ENCODE measurements around the gene URAD.

The URAD gene

DNA sequence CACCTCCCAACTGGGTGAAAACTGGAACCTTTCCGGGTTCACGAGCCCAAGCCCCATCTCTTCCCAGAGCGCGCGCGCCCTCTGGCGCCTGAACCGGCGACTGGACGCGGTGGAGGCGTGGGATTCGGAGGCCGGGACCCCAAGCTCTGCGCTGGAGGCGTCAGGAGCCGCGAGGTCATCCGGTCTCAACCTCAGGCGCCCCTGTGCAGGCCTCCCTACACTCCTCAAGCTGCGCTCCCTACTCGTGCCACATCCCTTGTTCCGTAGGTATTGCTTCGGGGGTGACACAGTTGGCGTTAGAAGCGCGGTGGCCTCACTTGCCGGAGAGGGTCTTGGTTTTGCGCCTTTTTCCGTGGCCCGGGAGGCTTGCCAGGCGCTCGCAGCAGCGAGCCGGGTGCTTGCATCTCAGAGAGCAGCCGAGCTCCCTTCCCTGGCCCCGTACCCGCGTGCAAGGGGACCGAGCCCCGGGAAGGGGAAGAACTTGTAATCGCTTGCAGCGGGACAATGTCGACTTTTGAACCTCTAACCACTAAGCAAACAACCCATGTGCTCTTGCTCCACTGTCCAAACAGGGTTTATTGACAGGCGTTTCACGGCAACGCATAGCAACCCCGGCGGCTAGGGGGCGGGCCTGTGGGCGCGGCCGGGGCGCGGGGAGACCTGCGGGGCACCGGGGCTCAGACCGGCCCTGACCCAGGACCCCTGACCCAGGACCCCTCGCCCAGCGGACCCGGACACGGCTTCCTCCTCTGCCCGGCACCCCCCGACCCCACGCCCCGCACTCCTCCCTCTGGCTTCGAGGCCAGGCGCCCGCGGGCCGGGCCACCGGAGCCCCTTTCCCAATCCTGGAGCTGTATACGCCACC is 27.9 kb downstream of the URAD start:
- TF ChIP-seq, protein P1, sequence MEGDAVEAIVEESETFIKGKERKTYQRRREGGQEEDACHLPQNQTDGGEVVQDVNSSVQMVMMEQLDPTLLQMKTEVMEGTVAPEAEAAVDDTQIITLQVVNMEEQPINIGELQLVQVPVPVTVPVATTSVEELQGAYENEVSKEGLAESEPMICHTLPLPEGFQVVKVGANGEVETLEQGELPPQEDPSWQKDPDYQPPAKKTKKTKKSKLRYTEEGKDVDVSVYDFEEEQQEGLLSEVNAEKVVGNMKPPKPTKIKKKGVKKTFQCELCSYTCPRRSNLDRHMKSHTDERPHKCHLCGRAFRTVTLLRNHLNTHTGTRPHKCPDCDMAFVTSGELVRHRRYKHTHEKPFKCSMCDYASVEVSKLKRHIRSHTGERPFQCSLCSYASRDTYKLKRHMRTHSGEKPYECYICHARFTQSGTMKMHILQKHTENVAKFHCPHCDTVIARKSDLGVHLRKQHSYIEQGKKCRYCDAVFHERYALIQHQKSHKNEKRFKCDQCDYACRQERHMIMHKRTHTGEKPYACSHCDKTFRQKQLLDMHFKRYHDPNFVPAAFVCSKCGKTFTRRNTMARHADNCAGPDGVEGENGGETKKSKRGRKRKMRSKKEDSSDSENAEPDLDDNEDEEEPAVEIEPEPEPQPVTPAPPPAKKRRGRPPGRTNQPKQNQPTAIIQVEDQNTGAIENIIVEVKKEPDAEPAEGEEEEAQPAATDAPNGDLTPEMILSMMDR (IDR thresholded peaks at IDR 0.05; ENCODE audit: low read depth, low read length) = no peak
- H3K4me3 ChIP-seq (ENCODE audit: low read depth, low read length) = 0 out of 2 replicates have a peak overlapping the region, but pooled peaks have one; percentile 6

DNA sequence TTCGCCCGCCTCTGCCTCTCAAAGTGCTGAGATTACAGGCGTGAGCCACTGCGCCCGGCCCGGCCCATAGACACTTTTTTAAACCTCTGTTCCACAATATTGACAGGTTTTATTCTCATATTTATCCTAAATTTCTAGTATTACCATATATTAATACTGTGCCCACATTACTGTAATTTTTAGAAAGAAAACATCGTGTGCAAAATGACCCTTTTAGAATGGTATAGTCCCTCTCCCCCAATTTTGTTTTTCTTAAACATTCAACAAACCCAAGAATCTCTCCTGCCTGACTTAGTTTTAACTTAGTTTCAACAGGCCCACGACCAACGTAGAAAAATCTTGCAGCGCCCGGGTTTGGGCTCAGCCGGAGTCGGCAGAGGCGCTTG is 28.5 kb downstream of the URAD start:
- 0 out of 2 replicates have a peak overlapping the region, but pooled peaks have one; percentile 6 for H3K4me3 ChIP-seq (ENCODE audit: low read depth, low read length)
- TF ChIP-seq, protein P1 (IDR thresholded peaks at IDR 0.05; ENCODE audit: low read depth, low read length) = no peak

DNA sequence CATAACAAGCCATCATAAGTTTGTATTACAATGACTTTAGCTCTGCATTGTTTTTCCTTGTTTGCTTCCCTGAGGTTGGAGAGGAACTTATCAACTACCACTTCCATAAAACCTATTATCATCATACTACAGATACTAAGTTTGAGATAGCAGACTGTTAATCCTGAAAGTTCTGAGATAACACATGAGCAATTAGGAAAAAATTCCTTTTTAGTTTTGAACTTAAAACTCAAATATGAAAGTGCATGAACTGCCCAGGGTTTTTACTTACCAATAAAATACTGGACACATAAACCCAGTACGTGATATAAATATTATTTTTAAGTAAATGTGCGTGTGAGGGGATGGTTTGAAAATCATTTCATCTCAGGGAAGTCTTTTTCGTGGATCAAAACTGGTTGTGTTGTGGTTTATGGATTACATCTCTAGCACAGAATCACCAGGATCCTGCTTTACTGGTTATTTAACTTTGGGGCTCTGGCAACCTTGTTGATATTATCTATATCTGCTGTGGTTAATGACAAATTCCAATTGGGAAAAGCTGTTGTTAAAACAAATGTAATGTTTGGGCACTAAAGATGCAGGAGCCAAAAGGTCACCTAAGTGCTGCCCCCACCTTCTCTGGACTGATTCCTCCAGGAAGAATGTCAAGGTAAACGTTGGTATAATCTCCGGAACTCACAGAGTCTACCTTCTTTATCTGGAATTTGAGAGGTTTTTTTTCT is 31.8 kb downstream of the URAD start:
- H3K4me3 ChIP-seq (ENCODE audit: low read depth, low read length) = no peak overlapping the region
- TF ChIP-seq, protein P1 (IDR thresholded peaks at IDR 0.05; ENCODE audit: low read depth, low read length) = no peak

DNA sequence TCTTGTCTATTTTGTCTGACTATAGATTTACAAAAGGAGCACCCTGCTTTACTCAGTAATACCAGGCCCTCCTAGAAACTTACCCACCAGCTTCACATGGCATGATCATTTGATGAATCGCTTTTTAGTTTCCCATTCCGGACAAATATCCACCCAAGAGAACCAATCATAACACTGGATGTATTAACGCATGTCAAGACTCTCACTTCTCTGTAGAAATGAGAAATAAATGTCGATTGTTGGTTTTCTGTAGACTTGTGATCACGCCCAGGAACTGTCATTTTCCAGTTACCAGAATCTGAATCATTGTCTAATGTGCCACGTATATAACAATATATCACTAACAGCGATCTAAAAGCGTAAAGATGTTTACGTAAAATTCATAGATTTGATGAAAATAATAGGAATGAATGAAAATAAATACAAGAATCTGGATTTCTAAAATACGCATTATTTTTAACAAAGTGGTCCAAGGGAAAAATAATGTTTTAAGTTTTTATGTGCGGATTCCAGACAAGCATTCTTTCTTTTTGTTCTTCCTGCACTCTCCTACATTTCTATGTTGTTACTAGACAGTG is 33.4 kb downstream of the URAD start:
- TF ChIP-seq, protein P1 (IDR thresholded peaks at IDR 0.05; ENCODE audit: low read depth, low read length) = no peak
- H3K4me3 ChIP-seq (ENCODE audit: low read depth, low read length) = no peak overlapping the region

DNA sequence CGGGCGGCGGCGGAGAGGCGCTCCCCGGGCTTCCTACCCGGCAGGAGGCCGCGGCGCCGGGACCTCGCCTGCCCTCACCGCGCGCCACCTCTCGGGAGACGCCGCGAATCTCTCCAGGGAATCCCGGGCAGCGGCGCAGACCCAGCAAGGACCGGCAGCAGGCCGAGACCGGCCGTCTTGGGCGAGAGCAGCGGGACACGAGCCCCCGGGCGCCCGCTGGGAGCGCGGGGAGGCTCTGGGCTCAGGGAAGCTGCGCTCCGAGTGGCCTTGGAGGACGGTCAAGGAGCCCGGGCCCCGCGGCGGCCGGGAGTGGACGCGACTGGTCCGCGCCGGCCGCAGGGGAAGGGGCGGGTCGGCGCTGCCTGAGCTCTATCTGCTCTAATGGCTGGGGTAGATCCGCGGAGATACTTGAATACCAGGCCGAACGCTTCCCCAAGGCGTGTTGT is 34.1 kb downstream of the URAD start:
- TF ChIP-seq, protein P1 (IDR thresholded peaks at IDR 0.05; ENCODE audit: low read depth, low read length) = no peak
- peak overlapping the region; percentile 51 for H3K4me3 ChIP-seq (ENCODE audit: low read depth, low read length)

DNA sequence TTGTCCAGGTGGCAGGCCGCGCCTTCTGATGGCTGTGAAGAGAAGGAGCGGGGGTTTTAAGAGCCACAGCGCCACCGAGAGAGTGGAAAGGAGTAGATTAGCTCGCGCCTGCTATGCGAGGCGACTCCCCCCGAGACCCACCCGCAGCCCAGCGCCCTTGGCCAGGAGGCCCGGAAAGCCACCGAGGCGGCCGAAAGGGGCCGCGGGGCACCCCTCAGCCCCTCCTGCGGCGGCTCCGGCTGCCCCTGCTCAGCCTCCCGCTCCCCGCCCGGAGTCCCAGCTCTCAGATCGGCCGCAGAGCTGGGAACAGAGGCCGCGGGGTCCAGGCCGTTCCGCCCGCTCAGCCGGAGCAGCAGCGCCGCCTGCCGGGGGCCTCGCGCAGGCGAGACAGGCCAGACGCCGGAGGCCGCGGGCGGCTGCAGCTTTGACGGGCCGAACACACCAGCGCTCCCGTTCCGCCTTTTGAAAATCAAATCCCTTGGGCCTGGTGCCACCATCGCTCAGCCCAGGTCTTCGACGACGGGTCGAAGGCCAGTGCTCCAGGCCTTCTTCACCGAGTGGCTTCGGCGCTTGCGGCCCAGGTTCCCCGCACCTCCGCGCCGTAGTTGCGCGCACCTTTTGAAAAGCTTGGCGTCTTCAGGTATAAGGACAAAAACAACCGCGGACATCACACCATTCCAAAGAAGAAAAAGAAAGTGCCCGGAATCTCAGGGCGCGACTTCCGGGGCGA is 34.7 kb downstream of the URAD start:
- TF ChIP-seq, protein P1 (IDR thresholded peaks at IDR 0.05; ENCODE audit: low read depth, low read length) = peak; percentile 90
- H3K4me3 ChIP-seq (ENCODE audit: low read depth, low read length) = peak overlapping the region; percentile 51

Measured in WI38 (cell line).